Right lobe of liver (tissue), 4 donors: Measurements from ENCODE around the gene ADORA1.

Experiments used
- POLR2A ChIP-seq: fragments of 450-650 bp; IDR thresholded peaks from one replicate; pipeline ENCODE4 v1.6.1; 2017; ENCODE audit warnings: antibody characterized with exemption, mild to moderate bottlenecking
- TF ChIP-seq, protein P1 (sequence below), 4 donors: fragments of 200-600 bp in 3 of 4; fragments of 450-650 bp in 1 of 4; IDR thresholded peaks; one replicate each; pipeline versions ENCODE4 v1.5.1 to v1.8.0; 2016 to 2022; ENCODE audit warnings: antibody characterized with exemption in 4 of 4, mild to moderate bottlenecking in 2 of 4
- donor health status: DM: no; HTN: no; CAD: no.
- donor health status: DM: no; HTN: no; CAD: no.
- donor health status: DM: no; HTN: yes; CAD: no.

DNA sequence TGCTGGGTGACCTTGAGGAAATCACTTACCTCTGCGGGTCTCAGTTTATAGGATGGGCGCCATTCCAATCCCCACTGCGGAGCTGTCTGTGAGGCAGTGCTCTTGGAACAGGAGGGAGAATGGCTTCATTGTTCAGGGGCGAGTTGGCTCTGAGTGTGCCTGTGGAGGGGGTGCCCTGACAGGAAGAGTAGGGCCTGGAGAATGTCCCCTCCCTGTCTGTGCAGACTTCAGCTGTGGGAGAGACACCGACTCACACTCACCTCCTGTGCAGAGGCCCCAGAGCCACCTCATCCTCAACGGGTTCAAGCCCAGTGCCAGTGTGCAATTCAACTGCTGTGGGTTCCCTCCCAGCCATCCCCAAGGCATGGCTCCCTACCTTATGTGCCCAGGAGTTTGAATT, 17.1 kb downstream of the ADORA1 start:
- TF ChIP-seq, protein P1, sequence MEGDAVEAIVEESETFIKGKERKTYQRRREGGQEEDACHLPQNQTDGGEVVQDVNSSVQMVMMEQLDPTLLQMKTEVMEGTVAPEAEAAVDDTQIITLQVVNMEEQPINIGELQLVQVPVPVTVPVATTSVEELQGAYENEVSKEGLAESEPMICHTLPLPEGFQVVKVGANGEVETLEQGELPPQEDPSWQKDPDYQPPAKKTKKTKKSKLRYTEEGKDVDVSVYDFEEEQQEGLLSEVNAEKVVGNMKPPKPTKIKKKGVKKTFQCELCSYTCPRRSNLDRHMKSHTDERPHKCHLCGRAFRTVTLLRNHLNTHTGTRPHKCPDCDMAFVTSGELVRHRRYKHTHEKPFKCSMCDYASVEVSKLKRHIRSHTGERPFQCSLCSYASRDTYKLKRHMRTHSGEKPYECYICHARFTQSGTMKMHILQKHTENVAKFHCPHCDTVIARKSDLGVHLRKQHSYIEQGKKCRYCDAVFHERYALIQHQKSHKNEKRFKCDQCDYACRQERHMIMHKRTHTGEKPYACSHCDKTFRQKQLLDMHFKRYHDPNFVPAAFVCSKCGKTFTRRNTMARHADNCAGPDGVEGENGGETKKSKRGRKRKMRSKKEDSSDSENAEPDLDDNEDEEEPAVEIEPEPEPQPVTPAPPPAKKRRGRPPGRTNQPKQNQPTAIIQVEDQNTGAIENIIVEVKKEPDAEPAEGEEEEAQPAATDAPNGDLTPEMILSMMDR (IDR thresholded peaks at IDR 0.05) = no peak
- TF ChIP-seq POLR2A = no peak
